Panc1 (cell line): ENCODE measurements around the gene HSPBP1. TPM values are rescaled to one million over a fixed set of nuclear protein-coding genes. Genes with fewer than 3 reads are reported as not detected.

ENCODE experiments used
- ATAC-seq: fragments of 200-7000 bp; cut with Tn5 transposase; 2 replicates; pipeline ENCODE4 v1.9.1; 2020; ENCODE audit warnings: mild to moderate bottlenecking, moderate library complexity
- BruUV-seq: library from RNA; stranded (reverse); fragments of 400-500 nt; replicated peaks from 2 replicates; lab custom pipeline; 2021; lab: Mats Ljungman, UMichigan
- CTCF ChIA-PET: fragments of 300-600 bp; sonication (Branson Sonifier 250); formaldehyde crosslinking; loops from one replicate; lab custom pipeline; 2022; ENCODE audit warnings: antibody characterized with exemption; lab: Charles Lee
- POLR2A ChIA-PET: fragments of 300-600 bp; sonication (Branson Sonifier 250); formaldehyde crosslinking; loops from one replicate; lab custom pipeline; 2022; ENCODE audit warnings: antibody characterized with exemption; lab: Charles Lee
- DNase-seq: peaks from one replicate; pipeline ENCODE4 v3.0.0-alpha.2; 2010; ENCODE audit warnings: low read depth, low spot score
- H3K27ac ChIP-seq: 2 replicates; pipeline ENCODE4 v1.5.1; 2011; ENCODE audit warnings: mild to moderate bottlenecking, low read length, inconsistent platforms
- H3K27me3 ChIP-seq: fragments of 200-500 bp; sonication (Bioruptor generic); 2 replicates; pipeline ENCODE4 v1.6.0; 2014; ENCODE audit warnings: low read length, inconsistent platforms; ENCODE audit not compliant: control insufficient read depth, insufficient read depth
- H3K36me3 ChIP-seq: fragments of 200-500 bp; sonication (Bioruptor generic); 2 replicates; pipeline ENCODE4 v1.5.1; 2014; ENCODE audit warnings: inconsistent platforms, mild to moderate bottlenecking, low read length, moderate library complexity; ENCODE audit not compliant: control insufficient read depth, insufficient read depth
- H3K4me1 ChIP-seq: 2 replicates; pipeline ENCODE4 v1.5.1; 2011; ENCODE audit warnings: inconsistent platforms, mild to moderate bottlenecking, low read length, moderate library complexity; ENCODE audit not compliant: control insufficient read depth, insufficient read depth
- H3K4me3 ChIP-seq, 2 experiments: 2 replicates each; pipeline ENCODE4 v1.5.1; 2011 to 2012; ENCODE audit warnings: low read depth in 2 of 2, low read length in 2 of 2, mild to moderate bottlenecking in 2 of 2, inconsistent platforms in 1 of 2, moderate library complexity in 1 of 2
- H3K9me3 ChIP-seq: fragments of 200-500 bp; sonication (Bioruptor generic); 2 replicates; pipeline ENCODE4 v1.5.1; 2014; ENCODE audit warnings: low read depth, mild to moderate bottlenecking, inconsistent platforms, low read length, moderate library complexity; ENCODE audit not compliant: control insufficient read depth, insufficient read depth
- POLR2AphosphoS5 ChIP-seq: IDR thresholded peaks from 2 replicates; pipeline ENCODE4 v1.6.1; 2012; ENCODE audit warnings: mild to moderate bottlenecking, low read depth, low read length, moderate library complexity
- REST ChIP-seq, 2 experiments: IDR thresholded peaks; 2 replicates each; pipeline ENCODE4 v1.6.1; 2011 to 2012; ENCODE audit warnings: low read depth in 2 of 2, control low read depth in 1 of 2, low read length in 1 of 2, mild to moderate bottlenecking in 1 of 2, moderate library complexity in 1 of 2; ENCODE audit not compliant: insufficient read depth in 1 of 2
- SIN3A ChIP-seq: IDR thresholded peaks from 2 replicates; pipeline ENCODE4 v1.6.1; 2012; ENCODE audit warnings: low read depth, mild to moderate bottlenecking, low read length, moderate library complexity, borderline replicate concordance; ENCODE audit not compliant: insufficient read depth
- TCF7L2 ChIP-seq: IDR thresholded peaks from 2 replicates; pipeline ENCODE4 v1.6.1; 2011; ENCODE audit warnings: mild to moderate bottlenecking, low read depth, low read length, inconsistent platforms
- in situ Hi-C: cut with HindIII; loops from 2 replicates; pipeline ENCODE4 v1.10.0; 2016; ENCODE audit warnings: low sequenced_read_pairs, low pct_unique_long_range_greater_than_20kb
- intact Hi-C: fragments of 100-400 bp; cut with micrococcal nuclease; formaldehyde crosslinking; loops from one replicate; pipeline ENCODE4 v1.10.0; 2022; ENCODE audit not compliant: unreplicated experiment
- total RNA-seq: library from RNA; stranded (reverse); gene quantifications from one replicate; pipeline ENCODE4 v1.2.1, GENCODE V29; 2021; ENCODE audit not compliant: unreplicated experiment
- TF ChIP-seq, protein P1 (sequence below): fragments of 450-650 bp; IDR thresholded peaks from 2 replicates; pipeline ENCODE4 v1.5.1; 2017; ENCODE audit warnings: mild to moderate bottlenecking

Gene HSPBP1
- total RNA-seq, 1 experiment from 2014 or later, result 84.2 TPM

GRCh38 chr19:55244004-55244680, 35.8 kb downstream of the HSPBP1 start:
- ATAC-seq, result no peak

DNA sequence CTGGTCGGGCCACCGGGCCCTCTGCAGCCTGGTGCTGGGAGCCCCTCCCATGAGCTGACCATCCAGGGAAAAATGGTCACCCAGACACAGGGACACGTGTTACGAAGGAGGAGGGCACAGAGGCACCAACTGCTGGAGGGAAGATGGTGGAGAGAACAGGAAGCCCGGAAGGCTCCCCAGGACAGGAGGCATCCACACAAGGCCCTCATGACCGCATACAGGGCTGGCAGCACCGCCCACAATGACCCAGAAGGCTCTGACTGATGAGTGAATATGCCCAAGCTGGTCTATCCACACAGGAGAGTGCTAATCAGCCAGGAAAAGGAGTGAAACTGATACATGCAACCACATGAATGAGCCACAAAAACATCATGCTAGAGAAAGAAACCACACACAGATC, 37.4 kb downstream of the HSPBP1 start:
- in situ Hi-C loops, result no loop called here
- ChIA-PET CTCF (no interaction called here), POLR2A (interaction anchor here (0.7 kb wide), 1 partner anchor 37 kb away, joined by 5 read pairs; no protein-coding TSS in a partner anchor)
- Histone ChIP-seq H3K36me3 (peaks cover 17% of the 10 kb centered on the region; the same call in 1 of the 2 replicates), H3K9me3 (no peaks in the 10 kb centered on the region), H3K4me1 (0 out of 2 replicates have a peak, but pooled peaks cover 2% of the 10 kb centered on the region), H3K27me3 (no peaks in the 10 kb centered on the region), H3K27ac (no peak overlapping the region), H3K4me3 (no peak overlapping the region)
- DNase-seq, result no peak
- no peak for TF ChIP-seq REST (IDR thresholded peaks at IDR 0.05; ENCODE audit: insufficient read depth in 1 of 2, low read depth in 2 of 2, low read length in 1 of 2)
- TF ChIP-seq, protein P1, sequence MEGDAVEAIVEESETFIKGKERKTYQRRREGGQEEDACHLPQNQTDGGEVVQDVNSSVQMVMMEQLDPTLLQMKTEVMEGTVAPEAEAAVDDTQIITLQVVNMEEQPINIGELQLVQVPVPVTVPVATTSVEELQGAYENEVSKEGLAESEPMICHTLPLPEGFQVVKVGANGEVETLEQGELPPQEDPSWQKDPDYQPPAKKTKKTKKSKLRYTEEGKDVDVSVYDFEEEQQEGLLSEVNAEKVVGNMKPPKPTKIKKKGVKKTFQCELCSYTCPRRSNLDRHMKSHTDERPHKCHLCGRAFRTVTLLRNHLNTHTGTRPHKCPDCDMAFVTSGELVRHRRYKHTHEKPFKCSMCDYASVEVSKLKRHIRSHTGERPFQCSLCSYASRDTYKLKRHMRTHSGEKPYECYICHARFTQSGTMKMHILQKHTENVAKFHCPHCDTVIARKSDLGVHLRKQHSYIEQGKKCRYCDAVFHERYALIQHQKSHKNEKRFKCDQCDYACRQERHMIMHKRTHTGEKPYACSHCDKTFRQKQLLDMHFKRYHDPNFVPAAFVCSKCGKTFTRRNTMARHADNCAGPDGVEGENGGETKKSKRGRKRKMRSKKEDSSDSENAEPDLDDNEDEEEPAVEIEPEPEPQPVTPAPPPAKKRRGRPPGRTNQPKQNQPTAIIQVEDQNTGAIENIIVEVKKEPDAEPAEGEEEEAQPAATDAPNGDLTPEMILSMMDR, result no peak
- no peak for TF ChIP-seq POLR2AphosphoS5
- no peak for TF ChIP-seq SIN3A
- TF ChIP-seq TCF7L2, result no peak
- BruUV-seq, result no TSS peak
- intact Hi-C loops, result no loop called here
- no peak for ATAC-seq

More at GRCh38 chr19:55244004-55244680, 35.8 kb downstream of the HSPBP1 start:
- Histone ChIP-seq H3K4me3 (no peak overlapping the region), H3K9me3 (no peaks in the 10 kb centered on the region), H3K27me3 (no peaks in the 10 kb centered on the region), H3K36me3 (peaks cover 15% of the 10 kb centered on the region; the same call in 1 of the 2 replicates), H3K4me1 (peaks cover 9% of the 10 kb centered on the region; the same call in 1 of the 2 replicates), H3K27ac (no peak overlapping the region)
- intact Hi-C loops (no loop called here), in situ Hi-C loops (no loop called here)
- no peak for DNase-seq
- ChIA-PET POLR2A (no interaction called here), CTCF (no interaction called here)
- TF ChIP-seq SIN3A, result no peak
- TF ChIP-seq, protein P1, result no peak
- TSS peak; percentile 49 for BruUV-seq
